Activated CD4-positive, alpha-beta T cell treated with anti-CD3 and anti-CD28 coated beads, Interleukin-10, Interleukin-2, amounts not matched to agents 100 ng/mL and 50 ng/mL, durations not matched to agents 16 hours and 8 hours (primary cell): ENCODE results near the gene C2orf69.

Experiments
- DNase-seq: peaks from one replicate; pipeline ENCODE4 v3.0.0-alpha.2; 2020

Gene C2orf69

DNA sequence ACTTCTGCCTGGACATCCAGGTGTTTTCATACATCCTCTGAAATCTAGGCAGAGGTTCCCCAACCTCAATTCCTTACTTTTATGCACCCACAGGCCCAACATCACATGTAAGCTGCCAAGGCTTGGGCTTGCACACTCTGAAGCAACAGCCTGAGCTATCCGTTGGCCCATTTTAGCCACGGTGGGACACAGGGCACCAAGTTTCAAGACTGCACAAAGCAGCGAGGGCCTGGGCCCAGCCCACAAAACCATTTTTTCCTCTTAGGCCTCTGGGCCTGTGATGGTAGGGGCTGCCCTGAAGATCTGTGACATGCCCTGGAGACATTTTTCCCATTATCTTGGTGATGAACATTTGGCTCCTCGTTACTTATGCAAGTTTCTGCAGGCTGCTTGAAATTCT lies 5.9 kb downstream of the C2orf69 start:
- DNase-seq, result no peak

DNA sequence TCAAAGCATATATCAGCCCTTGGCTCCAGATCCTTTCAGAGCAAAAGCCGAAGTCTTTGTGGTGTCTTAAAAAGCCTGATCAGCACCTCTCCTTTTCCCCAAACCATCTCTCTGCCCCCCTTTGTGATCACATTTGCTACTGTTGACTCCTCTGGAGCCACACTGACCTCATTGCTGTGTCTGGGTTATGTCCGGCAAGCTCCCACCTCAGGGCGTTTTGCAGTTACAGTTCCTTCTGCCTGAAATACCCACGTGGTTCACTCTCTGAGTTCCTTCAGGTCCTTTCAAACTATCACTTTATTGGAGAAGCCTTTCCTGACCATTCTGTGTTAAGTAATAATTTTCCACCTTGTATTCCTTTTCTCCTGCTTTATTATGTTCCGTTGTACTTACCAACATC lies 11.8 kb downstream of the C2orf69 start:
- DNase-seq, result no peak

DNA sequence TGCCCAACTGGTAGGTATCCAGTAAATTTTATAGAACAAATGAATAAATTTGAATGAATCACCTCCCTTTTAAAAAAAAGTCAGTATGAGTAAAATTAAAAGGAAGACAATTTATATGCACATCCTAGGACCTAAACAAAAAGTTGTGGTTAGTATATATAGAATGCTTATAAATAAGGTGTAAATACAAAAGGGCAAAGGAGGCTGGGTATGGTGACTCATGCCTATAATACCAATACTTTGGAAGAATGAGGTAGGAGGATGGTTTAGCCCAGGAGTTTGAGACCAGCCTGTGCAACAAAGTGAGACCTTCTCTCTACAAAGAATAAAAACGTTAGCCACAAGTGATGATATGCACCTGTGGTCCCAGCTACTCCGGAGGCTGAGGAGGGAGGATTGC lies 12.8 kb downstream of the C2orf69 start:
- no peak for DNase-seq

DNA sequence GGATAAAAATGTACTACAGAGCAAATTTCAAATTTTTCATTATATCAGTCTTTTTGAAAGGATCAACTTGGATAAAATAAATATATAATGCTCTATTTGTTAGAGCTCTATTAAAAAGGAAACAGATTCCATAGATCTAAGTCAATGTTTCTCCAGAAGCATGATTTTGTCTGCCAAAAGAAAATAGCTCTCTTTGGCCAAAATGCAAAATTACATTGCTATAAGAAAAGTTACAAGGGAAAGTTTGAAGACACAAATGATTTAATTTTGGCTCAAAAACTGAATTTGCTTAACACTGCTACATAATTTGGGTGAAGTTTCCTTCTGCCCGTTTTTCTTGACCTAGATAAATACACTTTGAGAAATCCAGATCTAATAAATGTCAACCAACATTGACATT lies 15.7 kb downstream of the C2orf69 start:
- no peak for DNase-seq

DNA sequence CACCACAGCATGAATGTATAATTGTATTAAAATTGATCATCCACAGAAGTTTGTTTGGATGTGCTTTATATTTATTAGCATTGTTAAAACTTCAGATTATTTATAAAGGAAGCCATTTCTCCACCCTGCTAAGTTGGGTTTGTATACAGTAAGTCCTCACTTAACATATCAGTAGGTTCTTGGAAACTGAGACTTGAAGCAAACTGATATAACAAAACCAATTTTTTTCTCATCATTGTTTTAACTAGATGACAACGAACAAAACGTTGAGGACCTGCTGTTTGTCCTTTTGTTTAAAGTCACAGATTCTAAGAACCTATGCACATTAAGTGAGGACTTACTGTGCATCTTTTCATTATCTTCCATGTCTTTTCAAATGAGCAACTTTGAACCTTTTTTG lies 17.1 kb downstream of the C2orf69 start:
- DNase-seq, result no peak

DNA sequence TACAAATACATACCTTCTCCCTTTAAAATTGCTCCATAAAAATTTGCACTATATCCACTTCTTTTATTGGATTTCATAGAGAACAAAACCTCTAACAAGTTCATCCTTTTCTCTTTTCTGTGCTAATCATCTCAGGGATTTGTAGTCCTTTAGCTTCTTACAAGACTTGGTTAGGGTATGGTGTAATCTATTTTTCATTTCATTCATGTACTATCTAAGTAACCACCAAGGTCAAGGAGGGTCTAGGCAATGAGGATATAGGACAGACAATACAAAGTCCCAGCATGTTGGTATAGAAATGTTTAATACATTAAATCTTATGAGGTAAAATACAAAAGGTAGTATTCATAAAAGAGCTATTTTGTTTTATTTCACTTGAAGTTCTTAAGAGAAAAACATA lies 17.5 kb downstream of the C2orf69 start:
- no peak for DNase-seq

DNA sequence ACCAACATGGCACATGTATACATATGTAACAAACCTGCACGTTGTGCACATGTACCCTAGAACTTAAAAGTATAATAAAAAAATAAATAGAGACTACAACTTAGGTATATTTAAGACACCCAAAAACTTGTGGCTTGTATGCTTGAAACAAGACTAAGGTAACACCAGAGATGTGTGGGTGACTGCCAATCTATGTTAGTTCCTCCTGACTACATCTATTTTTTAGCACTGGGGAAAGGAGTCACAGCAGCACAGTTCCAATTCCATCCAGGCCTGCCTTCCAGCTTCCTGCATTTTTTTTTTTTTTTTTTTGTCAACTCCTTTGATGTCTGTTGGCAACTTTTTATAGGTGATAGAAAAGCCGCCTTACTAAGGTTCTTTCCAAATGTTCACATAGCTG lies 18.2 kb downstream of the C2orf69 start:
- DNase-seq, result no peak

DNA sequence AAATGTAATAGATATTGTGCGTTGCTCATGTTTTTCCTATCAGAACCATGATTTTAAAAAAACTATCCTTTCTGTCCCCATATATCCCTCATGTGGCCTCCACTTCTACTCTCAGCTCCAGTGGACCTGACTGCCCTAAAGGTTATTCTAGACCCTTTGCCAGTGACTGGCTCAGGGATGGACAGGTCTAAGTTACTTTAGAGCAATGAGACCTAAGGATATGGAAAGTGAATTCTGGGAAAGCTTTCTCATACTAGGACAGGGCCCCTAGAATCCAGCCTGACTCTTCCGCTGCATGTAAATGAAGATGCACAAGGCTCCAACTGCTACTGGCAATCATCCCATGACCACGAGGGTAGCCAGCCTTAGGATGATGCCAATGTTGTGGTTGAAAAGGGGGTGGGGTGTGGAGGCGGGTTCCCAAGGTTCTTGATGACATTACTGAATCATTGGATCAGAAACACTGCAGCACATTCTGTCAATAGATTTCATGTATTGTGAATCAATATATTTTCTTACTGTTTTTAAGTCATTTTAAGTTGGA lies 21.3 kb downstream of the C2orf69 start:
- no peak for DNase-seq

DNA sequence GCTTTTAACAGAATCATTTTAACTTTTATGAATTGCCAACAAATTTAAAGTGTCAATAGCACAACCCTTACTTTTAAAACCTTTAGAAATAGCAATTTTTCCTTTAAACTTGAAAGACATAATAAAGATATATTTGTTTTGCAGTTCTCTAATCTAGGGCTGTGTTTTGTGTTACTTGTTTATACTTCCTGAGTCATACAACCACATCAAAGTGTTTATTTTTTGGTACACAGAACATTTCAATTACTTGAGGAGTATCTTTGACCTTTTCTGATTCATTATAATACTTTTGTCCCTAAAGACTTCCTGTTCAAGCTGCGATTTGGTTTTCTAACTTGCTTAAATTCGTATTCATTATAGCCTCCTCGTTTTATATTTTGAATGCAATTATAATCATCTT lies 22.4 kb downstream of the C2orf69 start:
- peak; percentile 25 for DNase-seq

DNA sequence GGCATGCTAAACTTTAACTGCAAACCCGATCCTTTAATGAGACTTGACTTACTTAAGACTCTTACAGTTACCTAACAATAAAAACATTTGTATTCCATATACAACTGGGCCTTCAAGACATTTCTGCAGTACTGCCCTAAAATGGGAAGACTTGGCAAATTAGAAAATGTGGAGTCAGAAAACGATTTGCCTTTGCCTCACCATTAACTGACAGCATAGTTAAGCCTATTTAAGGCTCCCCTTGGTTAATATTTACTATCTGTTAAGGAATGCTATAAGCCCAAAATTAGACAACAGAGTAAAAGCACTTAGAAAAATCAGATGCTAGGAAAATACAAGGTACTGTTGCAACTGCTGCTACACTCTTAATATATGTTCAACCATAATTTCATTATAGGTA lies 25.5 kb downstream of the C2orf69 start:
- DNase-seq, result no peak

DNA sequence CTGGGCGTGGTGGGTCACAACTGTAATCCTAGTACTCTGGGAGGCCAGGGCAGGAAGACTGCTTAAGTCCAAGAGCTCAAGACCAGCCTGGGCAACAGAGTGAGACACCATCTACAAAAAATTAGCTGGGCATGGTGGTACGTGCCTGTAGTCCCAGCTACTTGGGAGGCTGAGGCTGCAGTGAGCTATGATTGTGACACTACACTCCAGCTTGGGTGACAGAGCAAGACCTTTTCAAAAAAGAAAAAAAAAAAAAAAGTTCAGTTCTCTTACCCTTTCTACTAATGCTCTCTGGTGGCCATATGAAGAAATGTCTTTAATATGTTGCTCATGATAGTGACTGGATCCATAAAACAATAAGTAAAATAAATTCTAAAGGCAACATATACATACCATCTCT lies 29.3 kb downstream of the C2orf69 start:
- no peak for DNase-seq

DNA sequence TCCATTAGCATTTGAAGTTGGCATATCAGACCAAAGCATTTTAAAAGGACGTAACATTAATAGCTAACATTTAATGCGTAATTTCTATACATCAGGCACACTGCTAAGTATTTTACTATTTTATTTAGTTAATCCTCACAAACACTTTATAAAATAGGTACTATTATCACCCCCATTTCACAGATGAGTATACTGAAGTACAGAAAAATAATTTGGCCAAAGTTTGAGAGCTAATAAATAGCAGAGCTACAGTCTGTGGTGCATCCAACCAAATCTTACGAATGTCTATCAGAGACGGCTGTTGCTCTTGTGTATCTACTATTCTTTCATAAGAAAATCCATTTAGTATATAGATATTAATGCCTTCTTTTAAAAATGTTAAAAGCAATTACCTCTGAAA lies 32.3 kb downstream of the C2orf69 start:
- no peak for DNase-seq

DNA sequence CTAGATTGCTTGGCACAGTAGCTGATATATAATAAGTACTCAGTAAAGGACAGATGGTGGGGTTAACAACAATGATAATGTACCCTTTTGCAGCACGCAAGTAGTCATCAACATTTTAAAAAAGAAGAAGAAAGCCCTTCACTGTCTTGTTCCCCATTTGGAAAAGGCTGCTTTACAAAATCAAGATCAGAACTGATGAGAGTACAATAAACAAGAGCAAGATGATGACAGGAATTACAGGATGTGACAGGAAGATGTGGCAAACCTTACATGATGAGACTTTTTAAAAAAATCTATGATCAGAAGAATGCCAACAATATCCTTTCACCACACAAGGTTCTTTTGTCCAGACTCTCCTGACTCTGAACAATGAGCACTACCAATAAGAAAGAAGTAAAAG lies 35.1 kb downstream of the C2orf69 start:
- DNase-seq, result no peak

DNA sequence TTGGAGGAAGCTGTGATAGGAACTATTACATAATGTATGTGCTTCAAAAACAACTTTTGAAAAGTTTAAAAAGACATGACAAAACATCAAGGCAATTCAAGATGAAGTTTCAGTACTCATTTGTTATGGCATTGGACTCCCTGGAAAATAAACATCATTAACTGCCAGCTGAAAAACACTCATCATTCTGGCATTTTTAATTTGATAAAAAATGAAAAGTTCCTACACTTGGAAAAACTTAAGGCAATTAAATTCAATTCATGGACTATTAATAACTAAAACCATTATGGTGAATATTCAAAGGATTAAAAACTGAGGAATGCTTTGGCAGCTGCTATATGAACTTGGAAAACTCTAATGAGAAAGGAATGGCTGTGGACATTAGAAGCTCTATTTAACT lies 35.7 kb downstream of the C2orf69 start:
- no peak for DNase-seq

DNA sequence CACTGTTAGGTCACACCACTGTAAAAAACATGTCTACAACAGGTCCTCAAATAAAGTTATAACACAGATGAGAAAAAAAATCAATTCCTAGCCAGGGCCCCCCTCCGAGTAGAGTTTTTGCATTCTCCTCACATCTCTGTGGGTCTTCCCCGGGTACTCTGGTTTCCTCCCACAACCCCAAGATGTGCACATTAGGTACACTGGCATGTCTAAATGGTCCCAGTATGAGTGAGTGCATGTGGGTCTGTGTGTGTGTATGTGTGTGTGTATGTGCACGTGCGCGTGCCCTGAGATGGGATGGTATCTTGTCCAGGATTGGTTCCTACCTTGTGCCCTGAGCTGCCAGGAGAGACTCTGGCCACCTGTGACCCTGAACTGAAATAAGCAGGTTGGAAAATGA lies 39.3 kb downstream of the C2orf69 start:
- no peak for DNase-seq

DNA sequence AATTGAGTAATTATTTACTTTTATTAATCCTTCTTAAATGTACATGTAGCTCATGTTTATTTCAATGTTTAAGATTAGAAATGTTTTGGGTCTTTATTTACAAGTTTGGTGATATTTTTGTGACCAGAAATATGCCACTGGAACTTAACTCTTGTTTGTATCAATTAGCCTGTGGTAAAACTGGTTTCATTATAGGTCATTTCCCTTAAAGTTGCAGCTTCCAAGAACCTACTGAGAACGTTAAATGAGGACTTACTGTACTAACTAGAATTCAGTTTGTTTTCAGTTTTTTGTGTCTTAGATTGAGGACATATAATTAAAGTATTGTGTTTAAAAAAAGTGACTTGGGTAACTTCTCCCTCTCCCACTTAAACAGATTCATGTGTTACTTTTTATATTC lies 39.9 kb downstream of the C2orf69 start:
- peak; percentile 59 for DNase-seq

DNA sequence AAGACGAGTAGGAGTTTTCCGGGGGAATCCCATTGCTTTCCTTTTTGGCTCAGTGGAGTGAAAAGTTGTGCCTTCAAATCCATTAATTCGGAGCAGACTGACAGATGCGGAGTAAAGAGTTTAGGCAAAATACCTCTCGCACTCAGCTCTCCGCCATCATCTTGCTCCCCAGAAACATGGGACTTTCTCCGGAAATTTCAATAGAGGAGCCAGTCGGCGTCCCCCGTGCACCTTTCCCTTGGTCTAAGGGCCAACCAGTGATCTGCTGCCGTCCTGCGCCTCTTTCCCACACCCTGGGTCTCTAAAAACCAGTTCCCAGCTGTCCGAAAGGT lies 43.9 kb downstream of the C2orf69 start:
- no peak for DNase-seq

DNA sequence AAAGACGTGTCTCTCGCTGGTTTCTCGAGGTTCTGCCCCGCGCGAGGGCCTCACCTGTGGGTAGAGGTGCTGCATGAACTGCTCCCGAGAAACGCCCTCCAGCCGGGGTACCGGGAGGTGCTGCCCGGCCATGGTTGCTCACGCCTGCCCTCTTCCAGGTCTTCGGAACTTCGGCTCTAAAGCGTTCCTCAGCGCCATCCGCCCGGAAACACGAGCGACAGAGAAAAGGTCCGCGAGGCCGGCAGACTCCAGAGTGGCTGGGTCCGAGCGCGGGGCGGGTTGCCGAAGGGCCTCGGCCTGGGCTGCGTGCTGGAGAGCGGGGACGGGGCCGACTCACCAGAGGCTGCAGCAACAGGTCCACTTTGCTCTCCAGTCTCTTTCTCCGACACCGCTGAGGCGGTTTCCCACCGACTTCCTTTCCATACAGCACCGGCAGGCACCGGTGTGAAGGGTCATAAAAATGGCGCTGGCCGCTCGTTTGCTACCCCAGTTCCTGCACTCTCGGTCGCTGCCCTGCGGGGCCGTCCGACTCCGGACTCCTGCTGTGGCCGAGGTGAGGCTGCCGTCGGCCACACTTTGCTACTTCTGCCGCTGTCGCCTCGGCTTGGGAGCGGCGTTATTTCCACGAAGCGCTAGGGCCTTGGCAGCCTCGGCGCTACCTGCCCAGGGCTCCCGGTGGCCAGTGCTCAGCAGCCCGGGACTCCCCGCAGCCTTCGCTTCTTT lies 44.4 kb downstream of the C2orf69 start, which contains the start of the genes MAIP1 and TYW5:
Gene MAIP1, plus strand, starts transcription at position 244 of the 723 bp plus-strand sequence. Its CDS starts 217 bp downstream, at position 461.
Gene TYW5, minus strand, starts transcription at position 153 of the 723 bp plus-strand sequence. Its CDS starts 21 bp downstream, at position 132.
- peak; percentile 85 for DNase-seq

DNA sequence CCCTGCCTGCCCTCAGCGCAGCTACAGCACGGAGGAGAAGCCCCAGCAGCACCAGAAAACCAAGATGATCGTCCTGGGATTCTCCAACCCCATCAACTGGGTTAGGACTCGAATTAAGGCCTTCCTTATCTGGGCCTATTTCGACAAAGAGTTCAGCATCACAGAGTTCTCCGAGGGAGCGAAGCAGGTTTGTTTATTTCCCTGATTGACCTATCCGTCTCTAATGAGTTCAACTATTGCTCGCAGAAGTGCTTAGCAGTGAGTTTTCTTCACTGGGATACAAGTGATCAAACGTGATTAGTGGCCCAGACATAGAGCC lies 44.9 kb downstream of the C2orf69 start:
- DNase-seq, result no peak

DNA sequence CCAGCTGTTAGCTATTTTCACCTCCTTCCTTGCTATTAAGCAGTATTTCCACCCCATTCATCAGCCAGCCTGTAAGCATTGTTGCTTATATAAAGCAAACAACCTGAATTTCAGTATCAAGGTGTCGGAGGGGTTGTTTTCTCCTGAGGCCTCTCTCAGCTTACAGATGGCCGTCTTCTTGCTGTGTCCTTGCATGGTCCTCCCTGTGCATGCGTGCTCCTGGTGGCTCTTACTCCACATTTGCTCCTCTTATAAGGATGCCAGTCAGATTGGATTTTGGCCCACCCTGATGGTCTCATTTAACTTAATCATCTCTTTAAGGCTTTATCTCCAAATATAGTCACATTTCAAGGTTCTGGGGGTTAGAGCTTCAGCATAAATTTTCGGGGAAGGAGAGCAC lies 46.9 kb downstream of the C2orf69 start:
- no peak for DNase-seq

DNA sequence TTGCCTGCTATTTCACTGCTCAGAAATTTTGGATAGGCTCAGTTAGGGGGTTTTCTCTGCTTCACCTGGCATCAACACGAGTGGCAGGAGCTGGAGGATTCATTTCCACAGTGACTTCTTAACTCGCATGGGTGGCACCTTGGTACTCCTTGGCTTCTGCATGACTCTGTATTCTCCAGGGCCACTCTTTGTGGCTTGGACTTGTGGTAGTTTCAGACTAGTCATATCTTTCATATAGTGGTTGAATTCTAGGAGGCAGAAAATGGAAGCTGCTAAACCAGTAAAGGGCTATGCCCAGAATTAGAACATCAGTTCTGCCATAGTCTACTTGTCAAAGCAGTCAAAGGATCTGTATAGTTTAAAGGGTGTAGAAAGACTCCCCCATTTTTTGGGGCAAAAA lies 51.1 kb downstream of the C2orf69 start:
- DNase-seq, result peak; percentile 66

DNA sequence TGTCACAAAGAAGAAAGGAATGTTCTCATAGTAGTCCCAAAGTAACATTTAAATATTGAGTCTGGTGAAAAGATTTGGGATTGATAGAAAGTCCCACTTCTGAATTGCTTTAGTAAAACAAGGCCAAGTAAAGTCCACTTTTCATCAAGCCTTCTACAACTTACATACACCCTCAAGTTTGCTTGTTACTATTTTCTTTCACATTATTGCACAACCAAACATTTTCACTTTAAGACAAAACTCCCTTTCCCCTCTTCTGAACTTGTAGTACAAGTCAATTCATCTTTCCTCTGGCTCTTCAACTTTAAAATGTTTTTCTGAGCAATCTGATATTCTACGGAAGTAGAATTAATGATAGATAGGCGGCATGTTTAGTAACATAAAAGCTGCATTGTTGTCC lies 55.3 kb downstream of the C2orf69 start:
- no peak for DNase-seq

DNA sequence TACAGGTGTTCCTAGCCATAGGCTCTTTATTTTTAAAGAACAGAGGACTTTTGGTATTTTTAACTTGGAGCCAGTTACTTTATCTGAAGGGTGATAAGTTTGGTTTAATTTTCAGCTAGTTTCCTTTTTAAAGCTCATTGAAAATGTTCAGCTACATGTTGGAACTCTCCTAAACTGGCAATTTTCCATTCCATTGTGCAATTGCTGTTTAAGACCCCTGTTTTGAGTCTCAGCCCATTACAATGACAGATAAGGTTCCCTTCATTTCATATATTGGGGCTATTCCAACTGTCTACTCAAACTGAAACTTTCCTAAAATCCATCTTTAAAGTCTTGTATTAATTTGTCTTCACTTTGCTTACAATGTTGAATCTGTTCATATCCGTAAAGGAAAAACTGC lies 55.9 kb downstream of the C2orf69 start:
- no peak for DNase-seq

DNA sequence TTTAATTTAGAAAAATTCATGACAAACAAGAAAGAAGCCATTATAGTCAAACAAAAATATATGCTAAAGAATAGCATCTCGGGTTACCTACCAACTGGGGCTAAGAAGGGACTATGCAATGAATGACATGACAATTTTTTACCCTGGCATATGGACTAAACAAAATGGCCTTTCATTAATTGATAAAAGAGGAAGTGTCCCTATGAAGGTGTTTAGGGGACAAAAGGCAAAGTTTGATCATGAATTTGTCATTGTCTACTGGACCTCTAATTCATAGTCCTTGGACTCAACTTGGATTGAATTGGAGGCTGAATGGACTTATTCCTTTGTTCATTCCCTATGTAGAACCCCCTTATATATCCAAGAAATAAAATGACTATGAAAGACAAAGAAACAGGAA lies 57.0 kb downstream of the C2orf69 start:
- DNase-seq, result no peak

DNA sequence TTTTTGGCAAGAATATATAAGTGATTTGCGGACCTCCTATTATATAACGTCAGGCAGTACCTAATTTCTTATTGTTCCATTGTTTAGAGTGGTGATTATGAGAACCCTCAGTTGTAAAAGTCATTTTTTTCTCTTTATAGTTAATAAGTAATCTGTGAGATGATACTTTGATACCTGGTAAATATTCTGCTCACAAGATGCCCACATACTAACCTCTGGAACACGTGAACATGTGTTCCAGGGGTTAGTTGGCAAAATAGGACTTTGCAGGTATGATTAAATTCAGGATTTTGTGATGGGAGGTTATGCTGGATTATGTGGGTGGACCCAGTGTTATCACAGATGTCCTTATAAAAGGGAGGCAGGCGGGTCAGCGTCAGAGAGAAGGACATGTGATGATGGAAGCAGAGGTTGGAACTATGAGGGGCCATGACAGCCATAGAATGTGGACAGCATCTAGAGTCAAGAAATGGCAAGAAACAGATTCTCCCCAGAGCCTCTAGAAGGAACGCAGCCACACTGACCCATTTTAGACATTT lies 61.1 kb downstream of the C2orf69 start:
- DNase-seq, result no peak
